HepG2 (cell line): Measurements from ENCODE around the gene LAMA5. TPM values are rescaled to one million over a fixed set of nuclear protein-coding genes. Genes with fewer than 3 reads are reported as not detected.

ENCODE experiments used
- ATAC-seq: fragments of 200-7000 bp; cut with Tn5 transposase; 3 replicates; pipeline ENCODE4 v1.9.1; 2020; ENCODE audit warnings: mild to moderate bottlenecking, moderate library complexity
- BruUV-seq: library from RNA; stranded (reverse); fragments of 400-500 nt; replicated peaks from 2 replicates; lab custom pipeline; 2021; lab: Mats Ljungman, UMichigan
- CTCF ChIA-PET: fragments of 300-600 bp; formaldehyde crosslinking; extraction: SDS; loops from one replicate; lab custom pipeline; 2021; ENCODE audit warnings: low total read pairs, inconsistent platforms, low intra/inter-chr PET ratio; lab: Yijun Ruan, JAX
- POLR2A ChIA-PET: fragments of 350-600 bp; sonication (Branson Sonifier 250); formaldehyde crosslinking; loops from one replicate; lab custom pipeline; 2020; ENCODE audit warnings: antibody characterized with exemption, inconsistent platforms; lab: Yijun Ruan, JAX
- DNase-seq: peaks from one replicate; pipeline ENCODE4 v3.0.0-alpha.2; 2015; ENCODE audit warnings: low spot score
- FAIRE-seq: peaks from 3 replicates; lab custom pipeline; 2011; peaks lifted over from hg19 to GRCh38; lab: Jason Lieb, UNC
- H2AFZ ChIP-seq: one replicate; pipeline ENCODE4 v1.6.1; 2011; ENCODE audit warnings: low read length, inconsistent platforms
- H3K27ac ChIP-seq: fragments of 300-600 bp; 3 replicates; pipeline ENCODE4 v1.8.0; 2011; ENCODE audit warnings: mixed run types, mild to moderate bottlenecking, mixed read lengths, low read length, inconsistent platforms; ENCODE audit not compliant: insufficient read depth; ENCODE audit errors: extremely low read length
- H3K27me3 ChIP-seq, 2 experiments: fragments of 200-600 bp in 1 of 2; 2 replicates in 1 of 2; 3 replicates in 1 of 2; pipeline versions ENCODE4 v1.6.0 to v1.8.0; 2011; ENCODE audit warnings: low read length in 2 of 2, mild to moderate bottlenecking in 2 of 2, moderate library complexity in 2 of 2, inconsistent platforms in 1 of 2; ENCODE audit not compliant: insufficient read depth in 2 of 2, control insufficient read depth in 1 of 2
- H3K36me3 ChIP-seq, 2 experiments: fragments of 200-600 bp in 1 of 2; replicated peaks in 1 of 2; 2 replicates in 1 of 2; 3 replicates in 1 of 2; pipeline versions ENCODE4 v1.5.1 to v1.8.0; 2011; ENCODE audit warnings: low read length in 2 of 2, inconsistent platforms in 1 of 2; ENCODE audit not compliant: insufficient read depth in 2 of 2, control insufficient read depth in 1 of 2
- H3K4me1 ChIP-seq: 2 replicates; pipeline ENCODE4 v1.5.1; 2012; ENCODE audit warnings: low read length, inconsistent platforms; ENCODE audit not compliant: insufficient read depth
- H3K4me2 ChIP-seq: 2 replicates; pipeline ENCODE4 v1.6.0; 2011; ENCODE audit warnings: low read depth, low read length, inconsistent platforms
- H3K4me3 ChIP-seq, 3 experiments: fragments of 200-600 bp in 1 of 3; sonication (generic), shearing (Covaris generic) in 1 of 3; replicated peaks in 1 of 3; 2 replicates each; pipeline ENCODE4 v1.5.1; 2011 to 2016; ENCODE audit warnings: low read length in 3 of 3, inconsistent platforms in 2 of 3, low read depth in 2 of 3, mild to moderate bottlenecking in 2 of 3, control low read depth in 1 of 3, mixed read lengths in 1 of 3; ENCODE audit not compliant: insufficient read depth in 1 of 3
- H3K79me2 ChIP-seq: one replicate; pipeline ENCODE4 v1.6.1; 2011; ENCODE audit warnings: low read length, inconsistent platforms; ENCODE audit not compliant: insufficient read depth
- H3K9ac ChIP-seq: 2 replicates; pipeline ENCODE4 v1.6.0; 2011; ENCODE audit warnings: mild to moderate bottlenecking, low read depth, low read length, inconsistent platforms; ENCODE audit not compliant: insufficient read depth
- H3K9me3 ChIP-seq: 2 replicates; pipeline ENCODE4 v1.5.1; 2012; ENCODE audit warnings: mild to moderate bottlenecking, low read length
- H4K20me1 ChIP-seq: 2 replicates; pipeline ENCODE4 v1.6.0; 2011; ENCODE audit warnings: inconsistent platforms, mild to moderate bottlenecking, low read length, moderate library complexity; ENCODE audit not compliant: insufficient read depth
- FOXM1 ChIP-seq: sonication (generic); formaldehyde crosslinking; IDR thresholded peaks from 2 replicates; pipeline ENCODE4 v1.5.0; 2020; ENCODE audit warnings: missing genetic modification reagents
- HOXD1 ChIP-seq: sonication (generic); formaldehyde crosslinking; IDR thresholded peaks from 2 replicates; pipeline ENCODE4 v1.5.0; 2020; ENCODE audit warnings: missing genetic modification reagents
- NFE2 ChIP-seq: sonication (generic); formaldehyde crosslinking; IDR thresholded peaks from 2 replicates; pipeline ENCODE4 v1.4.0; 2020; ENCODE audit warnings: missing genetic modification reagents
- NR3C1 ChIP-seq: sonication (generic); formaldehyde crosslinking; IDR thresholded peaks from 2 replicates; pipeline ENCODE4 v1.4.0; 2020; ENCODE audit warnings: missing genetic modification reagents
- PCBP1 ChIP-seq: fragments of 200-400 bp; formaldehyde crosslinking; IDR thresholded peaks from 2 replicates; pipeline ENCODE4 v1.6.1; 2017; ENCODE audit warnings: mild to moderate bottlenecking, low read depth, low read length, borderline replicate concordance
- PTBP1 ChIP-seq: fragments of 200-400 bp; formaldehyde crosslinking; IDR thresholded peaks from 2 replicates; pipeline ENCODE4 v1.6.1; 2018; ENCODE audit warnings: low read length, low read depth; ENCODE audit not compliant: poor library complexity, severe bottlenecking
- ZBTB7A ChIP-seq: sonication (generic); formaldehyde crosslinking; IDR thresholded peaks from 2 replicates; pipeline ENCODE4 v1.8.0; 2022; ENCODE audit warnings: mild to moderate bottlenecking, missing genetic modification reagents
- ZFP36 ChIP-seq: fragments of 150-350 bp; IDR thresholded peaks from 2 replicates; pipeline ENCODE4 v1.6.1; 2018; ENCODE audit warnings: borderline replicate concordance, low read length, low read depth; ENCODE audit not compliant: partially characterized antibody
- ZNF709 ChIP-seq: sonication (generic); formaldehyde crosslinking; IDR thresholded peaks from 2 replicates; pipeline ENCODE4 v1.5.0; 2020; ENCODE audit warnings: mild to moderate bottlenecking, missing genetic modification reagents
- ZNF747 ChIP-seq: sonication (generic); formaldehyde crosslinking; IDR thresholded peaks from 2 replicates; pipeline ENCODE4 v1.8.1; 2023; ENCODE audit warnings: missing genetic modification reagents, mild to moderate bottlenecking, borderline replicate concordance
- ZNF781 ChIP-seq: sonication (generic); formaldehyde crosslinking; IDR thresholded peaks from 2 replicates; pipeline ENCODE4 v1.5.1; 2020; ENCODE audit warnings: borderline replicate concordance, mild to moderate bottlenecking, missing genetic modification reagents; ENCODE audit errors: not compliant biosample characterization
- ZSCAN21 ChIP-seq: sonication (generic); formaldehyde crosslinking; IDR thresholded peaks from 2 replicates; pipeline ENCODE4 v1.8.0; 2022; ENCODE audit warnings: mild to moderate bottlenecking, missing genetic modification reagents, moderate library complexity, borderline replicate concordance
- WGBS: methylation state at CpG from one replicate; pipeline ENCODE4 v1.1.6; 2017; ENCODE audit warnings: low lambda C conversion rate; 5-methylcytosine and 5-hydroxymethylcytosine counted together
- in situ Hi-C: cut with HindIII; loops from 2 replicates; pipeline ENCODE4 v1.10.0; 2017; ENCODE audit warnings: low pct_unique_long_range_greater_than_20kb; ENCODE audit not compliant: extremely low pct_ligation_motif_present
- intact Hi-C: fragments of 100-400 bp; cut with micrococcal nuclease; formaldehyde crosslinking; loops from one replicate; pipeline ENCODE4 v1.10.0; 2022; ENCODE audit not compliant: unreplicated experiment
- polyA plus RNA-seq, 8 experiments: library from polyadenylated mRNA; depleted of rRNA in 3 of 8; stranded (reverse) in 7 of 8; unstranded in 1 of 8; fragments of >200 nt; fragmentation: Illumina TruSeq in 4 of 8; extraction: Trizol in 4 of 8; gene quantifications; 2 replicates each; pipeline versions ENCODE4 v1.2.1 to v1.2.3, GENCODE V29; 2011 to 2016; ENCODE audit warnings: low read depth in 4 of 8, missing spikeins in 1 of 8, mixed read lengths in 1 of 8; ENCODE audit not compliant: insufficient read depth in 1 of 8
- total RNA-seq, 5 experiments: library from RNA; depleted of rRNA; stranded (reverse); fragments of >200 nt; fragmentation: Illumina TruSeq; extraction: Trizol; gene quantifications; 2 replicates each; pipeline ENCODE4 v1.2.3, GENCODE V29; 2016; ENCODE audit warnings: low read depth in 1 of 5
- TF ChIP-seq, protein P1 (sequence below): sonication (generic); formaldehyde crosslinking; IDR thresholded peaks from 2 replicates; pipeline ENCODE4 v1.5.0; 2020; ENCODE audit warnings: mild to moderate bottlenecking, missing genetic modification reagents, moderate library complexity
- TF ChIP-seq, protein P2 (sequence below): sonication (generic); formaldehyde crosslinking; IDR thresholded peaks from 2 replicates; pipeline ENCODE4 v1.8.0; 2022; ENCODE audit warnings: mild to moderate bottlenecking, missing genetic modification reagents; ENCODE audit not compliant: insufficient replicate concordance
- TF ChIP-seq, protein P3 (sequence below): sonication (generic); formaldehyde crosslinking; IDR thresholded peaks from 2 replicates; pipeline ENCODE4 v1.4.0; 2020; ENCODE audit warnings: missing genetic modification reagents, low read depth, mild to moderate bottlenecking, borderline replicate concordance

LAMA5 gene
- total and polyA plus RNA-seq, 2 of the 13 experiments (the other 11 are each of a cell fraction or from before 2014, with no cell fraction given), result 21.0 to 44.7 TPM

DNA sequence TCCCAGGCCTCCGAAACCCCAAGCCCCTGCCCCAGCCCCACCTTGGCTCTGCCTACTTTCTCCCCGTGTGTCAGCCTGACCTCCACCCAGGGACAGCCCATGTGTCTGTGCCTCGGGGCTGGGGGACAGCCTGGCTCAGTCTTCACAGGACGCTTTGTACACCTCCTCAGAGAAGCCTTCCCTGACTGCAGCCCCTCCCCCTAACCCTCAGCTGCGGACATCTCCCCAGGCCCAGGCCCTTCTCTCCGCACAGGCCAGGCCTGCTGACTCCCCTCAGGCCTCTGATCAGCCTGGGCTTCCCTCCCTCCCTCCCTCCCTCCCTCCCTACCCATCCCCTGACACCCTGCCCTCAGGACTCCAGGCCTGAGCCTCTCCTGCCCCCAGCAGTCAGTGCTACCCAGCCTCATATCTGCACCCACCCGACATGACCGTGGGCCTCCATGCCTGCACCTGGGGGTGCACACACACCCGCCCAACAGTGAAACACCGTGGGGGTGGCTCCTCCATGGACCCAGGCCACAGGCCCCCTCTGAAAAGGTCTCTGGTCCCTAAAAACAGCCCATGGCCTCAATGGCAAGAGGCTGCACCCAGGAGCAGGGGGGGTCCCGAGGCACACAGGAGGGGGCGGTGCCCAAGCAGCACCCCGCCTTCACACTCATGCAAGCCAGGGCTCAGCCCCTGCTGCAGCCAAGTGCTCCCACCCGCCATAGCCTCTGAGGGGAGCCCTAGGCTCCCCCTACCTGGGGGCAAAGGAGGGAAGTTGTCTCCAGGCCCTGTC is 12.9 kb downstream of the LAMA5 start:
- DNase-seq (no peak), FAIRE-seq (no peak), ATAC-seq (peak; percentile 8)
- peak; percentile 61 for TF ChIP-seq PTBP1
- no peak for TF ChIP-seq ZNF781
- TF ChIP-seq NR3C1 (CRISPR knock-in tag), result no peak
- TF ChIP-seq FOXM1 (CRISPR knock-in tag), result no peak
- TF ChIP-seq, protein P1, sequence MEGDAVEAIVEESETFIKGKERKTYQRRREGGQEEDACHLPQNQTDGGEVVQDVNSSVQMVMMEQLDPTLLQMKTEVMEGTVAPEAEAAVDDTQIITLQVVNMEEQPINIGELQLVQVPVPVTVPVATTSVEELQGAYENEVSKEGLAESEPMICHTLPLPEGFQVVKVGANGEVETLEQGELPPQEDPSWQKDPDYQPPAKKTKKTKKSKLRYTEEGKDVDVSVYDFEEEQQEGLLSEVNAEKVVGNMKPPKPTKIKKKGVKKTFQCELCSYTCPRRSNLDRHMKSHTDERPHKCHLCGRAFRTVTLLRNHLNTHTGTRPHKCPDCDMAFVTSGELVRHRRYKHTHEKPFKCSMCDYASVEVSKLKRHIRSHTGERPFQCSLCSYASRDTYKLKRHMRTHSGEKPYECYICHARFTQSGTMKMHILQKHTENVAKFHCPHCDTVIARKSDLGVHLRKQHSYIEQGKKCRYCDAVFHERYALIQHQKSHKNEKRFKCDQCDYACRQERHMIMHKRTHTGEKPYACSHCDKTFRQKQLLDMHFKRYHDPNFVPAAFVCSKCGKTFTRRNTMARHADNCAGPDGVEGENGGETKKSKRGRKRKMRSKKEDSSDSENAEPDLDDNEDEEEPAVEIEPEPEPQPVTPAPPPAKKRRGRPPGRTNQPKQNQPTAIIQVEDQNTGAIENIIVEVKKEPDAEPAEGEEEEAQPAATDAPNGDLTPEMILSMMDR (CRISPR knock-in tag), result peak; percentile 37
- TF ChIP-seq ZNF709, result no peak
- TF ChIP-seq HOXD1 (CRISPR knock-in tag), result no peak
- TF ChIP-seq ZNF747, result no peak
- TF ChIP-seq, protein P2, sequence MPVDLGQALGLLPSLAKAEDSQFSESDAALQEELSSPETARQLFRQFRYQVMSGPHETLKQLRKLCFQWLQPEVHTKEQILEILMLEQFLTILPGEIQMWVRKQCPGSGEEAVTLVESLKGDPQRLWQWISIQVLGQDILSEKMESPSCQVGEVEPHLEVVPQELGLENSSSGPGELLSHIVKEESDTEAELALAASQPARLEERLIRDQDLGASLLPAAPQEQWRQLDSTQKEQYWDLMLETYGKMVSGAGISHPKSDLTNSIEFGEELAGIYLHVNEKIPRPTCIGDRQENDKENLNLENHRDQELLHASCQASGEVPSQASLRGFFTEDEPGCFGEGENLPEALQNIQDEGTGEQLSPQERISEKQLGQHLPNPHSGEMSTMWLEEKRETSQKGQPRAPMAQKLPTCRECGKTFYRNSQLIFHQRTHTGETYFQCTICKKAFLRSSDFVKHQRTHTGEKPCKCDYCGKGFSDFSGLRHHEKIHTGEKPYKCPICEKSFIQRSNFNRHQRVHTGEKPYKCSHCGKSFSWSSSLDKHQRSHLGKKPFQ (CRISPR knock-in tag), result no peak
- TF ChIP-seq ZBTB7A (CRISPR knock-in tag), result 0 out of 2 replicates have a peak, but pooled peaks have one; percentile 41
- peak; percentile 89; the same call in 1 of the 2 replicates for TF ChIP-seq PCBP1
- no peak for TF ChIP-seq NFE2 (CRISPR knock-in tag)
- TF ChIP-seq ZSCAN21 (CRISPR knock-in tag), result 0 out of 2 replicates have a peak, but pooled peaks have one; percentile 6
- peak; percentile 67 for TF ChIP-seq ZFP36
- TF ChIP-seq, protein P3, sequence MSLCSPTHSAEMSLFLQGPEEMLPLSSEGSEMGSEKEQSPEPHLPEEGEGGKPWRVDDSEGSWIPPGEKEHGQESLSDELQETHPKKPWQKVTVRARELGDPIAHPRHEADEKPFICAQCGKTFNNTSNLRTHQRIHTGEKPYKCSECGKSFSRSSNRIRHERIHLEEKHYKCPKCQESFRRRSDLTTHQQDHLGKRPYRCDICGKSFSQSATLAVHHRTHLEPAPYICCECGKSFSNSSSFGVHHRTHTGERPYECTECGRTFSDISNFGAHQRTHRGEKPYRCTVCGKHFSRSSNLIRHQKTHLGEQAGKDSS (CRISPR knock-in tag), result 0 out of 2 replicates have a peak, but pooled peaks have one; percentile 44
- H3K9ac ChIP-seq, result peak overlapping the region; percentile 42; the same call in 1 of the 2 replicates
- H4K20me1 ChIP-seq, result peaks cover 20% of the 10 kb centered on the region; the same call in 1 of the 2 replicates
- BruUV-seq, result no TSS peak
- in situ Hi-C loops, result no loop called here
- H3K79me2 ChIP-seq, result peaks cover 21% of the 10 kb centered on the region
- peaks cover 56% of the 10 kb centered on the region for H3K4me1 ChIP-seq
- H3K4me2 ChIP-seq, result peak overlapping the region; percentile 62
- H3K27ac ChIP-seq, result peak overlapping the region; percentile 56
- H3K36me3 ChIP-seq, result peaks cover 41 to 45% of the 10 kb centered on the region in 2 experiments
- no peak overlapping the region for H2AFZ ChIP-seq
- H3K27me3 ChIP-seq, result no peaks in the 10 kb centered on the region
- H3K9me3 ChIP-seq, result no peaks in the 10 kb centered on the region
- 60% methylated on average over 10 of the region's 14 CpGs for WGBS
- ChIA-PET POLR2A (interaction anchor here (1.0 to 5.8 kb wide), 5 partner anchors 10 to 50 kb away, joined by 3 to 78 read pairs (median 6); partner anchors contain the start of gene LAMA5), CTCF (no interaction called here)
- peak overlapping the region in 1 of 3 experiments; percentile 16; a peak in 1 of 6 replicates for H3K4me3 ChIP-seq
- intact Hi-C loops, result loop anchor here (2.0 kb wide), 1 partner anchor 17 kb away; no protein-coding TSS in a partner anchor
